ENCODE results near the gene ZNF789. TPM values are rescaled to one million over a fixed set of nuclear protein-coding genes. Genes with fewer than 3 reads are reported as not detected.
A peak's percentile ranks its signal among the peaks of the same experiment; 100 is the strongest.

ZNF789 gene
- total and polyA plus RNA-seq, 2 of the 13 experiments (the other 11 are each of a cell fraction or from before 2014, with no cell fraction given) = 19.8 to 25.1 TPM

DNA sequence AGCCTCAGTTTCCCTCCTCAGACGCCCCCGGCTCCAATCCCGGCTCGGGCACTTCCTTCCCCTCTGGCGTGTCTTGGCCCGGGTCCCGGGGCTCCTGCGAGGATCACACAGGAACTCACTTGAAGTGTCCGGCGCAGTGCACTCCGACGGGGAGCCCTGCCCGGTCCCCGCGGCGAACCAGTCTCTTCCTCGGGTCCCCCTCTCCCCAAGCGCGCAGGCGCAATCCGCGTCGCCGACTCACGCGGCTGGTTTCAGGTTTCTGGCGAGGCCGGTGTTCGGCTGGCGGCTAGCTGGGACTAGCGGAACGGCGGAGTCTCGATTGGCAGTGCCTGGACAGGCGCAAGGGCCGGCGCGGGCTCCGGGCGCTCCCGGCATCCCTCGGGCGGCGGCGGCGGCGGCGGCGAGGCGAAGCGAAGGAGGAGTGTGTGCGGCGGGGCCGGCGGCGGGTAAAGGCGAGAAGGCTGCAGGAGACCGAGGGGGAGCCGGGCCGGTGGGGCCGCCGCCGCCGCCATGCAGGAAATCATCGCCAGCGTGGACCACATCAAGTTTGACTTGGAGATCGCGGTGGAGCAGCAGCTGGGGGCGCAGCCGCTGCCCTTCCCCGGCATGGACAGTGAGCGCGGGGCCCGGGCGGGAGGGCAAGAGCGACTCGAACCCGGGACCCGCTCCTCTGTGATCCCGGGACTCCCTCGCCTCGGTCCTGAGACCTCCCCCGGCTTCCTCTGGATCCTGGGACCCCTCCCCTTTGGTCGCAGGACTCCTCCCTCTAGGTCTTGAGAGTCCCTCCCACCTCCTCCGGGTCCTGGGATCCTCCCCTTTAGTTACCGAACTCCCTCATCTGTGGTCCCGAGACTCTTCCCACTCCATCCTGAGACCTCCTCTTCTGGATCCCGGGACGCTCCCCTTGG, 33.9 kb upstream of the ZNF789 start, which contains the start of the genes CPSF4 and PTCD1 (continued):
- TF ChIP-seq SMARCC2 (IDR thresholded peaks at IDR 0.05) (no peak), ZNF253 (CRISPR knock-in tag; IDR thresholded peaks at IDR 0.05; ENCODE audit: borderline replicate concordance) (no peak), NAIF1 (CRISPR knock-in tag; IDR thresholded peaks at IDR 0.05; ENCODE audit: borderline replicate concordance) (no peak; the same call in 1 of the 2 replicates), FOXA3 (CRISPR knock-in tag; IDR thresholded peaks at IDR 0.05) (peak; percentile 73), ZNF672 (CRISPR knock-in tag; IDR thresholded peaks at IDR 0.05) (0 out of 2 replicates have a peak, but pooled peaks have one; percentile 37), ZNF704 (CRISPR knock-in tag; IDR thresholded peaks at IDR 0.05; ENCODE audit: borderline replicate concordance) (peak; percentile 79), MAFG (CRISPR knock-in tag; IDR thresholded peaks at IDR 0.05) (no peak), ZNF792 (CRISPR knock-in tag; IDR thresholded peaks at IDR 0.05) (peak; percentile 66; the same call in 1 of the 2 replicates), SRSF9 (IDR thresholded peaks at IDR 0.05; ENCODE audit: borderline replicate concordance, insufficient read depth, low read depth, low read length, poor library complexity, severe bottlenecking) (no peak), SETDB1 (CRISPR knock-in tag; IDR thresholded peaks at IDR 0.05; ENCODE audit: borderline replicate concordance) (no peak), FUBP1 (CRISPR knock-in tag; IDR thresholded peaks at IDR 0.05; ENCODE audit: borderline replicate concordance) (no peak; the same call in 1 of the 2 replicates), ARNT (IDR thresholded peaks at IDR 0.05) (no peak), ZMYM4 (CRISPR knock-in tag; IDR thresholded peaks at IDR 0.05) (peak; percentile 50), XRCC5 (optimal IDR thresholded peaks at IDR 0.05; ENCODE audit: low read length) (peak; percentile 100), KMT2B (CRISPR knock-in tag; IDR thresholded peaks at IDR 0.05) (peak; percentile 94), ZSCAN30 (CRISPR knock-in tag; IDR thresholded peaks at IDR 0.05) (no peak), RBFOX2 (IDR thresholded peaks at IDR 0.05; ENCODE audit: low read depth, low read length) (peak; percentile 91), ZNF577 (CRISPR knock-in tag; IDR thresholded peaks at IDR 0.05; ENCODE audit: borderline replicate concordance, low read depth) (no peak), PPARG (CRISPR knock-in tag; conservative IDR thresholded peaks at IDR 0.05) (peak; percentile 71), ZNF331 (CRISPR knock-in tag; IDR thresholded peaks at IDR 0.05) (peak; percentile 80), ZNF44 (CRISPR knock-in tag; IDR thresholded peaks at IDR 0.05) (no peak), HMG20A (CRISPR knock-in tag; IDR thresholded peaks at IDR 0.05; ENCODE audit: borderline replicate concordance) (no peak), ZFP91 (CRISPR knock-in tag; IDR thresholded peaks at IDR 0.05; ENCODE audit: borderline replicate concordance) (peak; percentile 76), SP4 (CRISPR knock-in tag; IDR thresholded peaks at IDR 0.05) (peak; percentile 75)
- TF ChIP-seq, protein P1, sequence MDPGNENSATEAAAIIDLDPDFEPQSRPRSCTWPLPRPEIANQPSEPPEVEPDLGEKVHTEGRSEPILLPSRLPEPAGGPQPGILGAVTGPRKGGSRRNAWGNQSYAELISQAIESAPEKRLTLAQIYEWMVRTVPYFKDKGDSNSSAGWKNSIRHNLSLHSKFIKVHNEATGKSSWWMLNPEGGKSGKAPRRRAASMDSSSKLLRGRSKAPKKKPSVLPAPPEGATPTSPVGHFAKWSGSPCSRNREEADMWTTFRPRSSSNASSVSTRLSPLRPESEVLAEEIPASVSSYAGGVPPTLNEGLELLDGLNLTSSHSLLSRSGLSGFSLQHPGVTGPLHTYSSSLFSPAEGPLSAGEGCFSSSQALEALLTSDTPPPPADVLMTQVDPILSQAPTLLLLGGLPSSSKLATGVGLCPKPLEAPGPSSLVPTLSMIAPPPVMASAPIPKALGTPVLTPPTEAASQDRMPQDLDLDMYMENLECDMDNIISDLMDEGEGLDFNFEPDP (CRISPR knock-in tag; conservative IDR thresholded peaks at IDR 0.05) = no peak

Measured in HepG2 (cell line).